HEK293 (cell line): Measurements from ENCODE around the gene FADS3.

Experiments used
- ELK4 ChIP-seq: IDR thresholded peaks from 2 replicates; pipeline ENCODE4 v1.6.1; 2011; ENCODE audit warnings: mild to moderate bottlenecking, low read depth, low read length, borderline replicate concordance
- GLIS1 ChIP-seq: fragments of 450-650 bp; formaldehyde crosslinking; IDR thresholded peaks from 2 replicates; pipeline ENCODE4 v1.5.1; 2016; ENCODE audit warnings: missing biosample characterization, missing genetic modification characterization
- IKZF3 ChIP-seq: fragments of 450-650 bp; IDR thresholded peaks from 2 replicates; pipeline ENCODE4 v1.5.0; 2018; ENCODE audit warnings: missing biosample characterization, mild to moderate bottlenecking, missing genetic modification characterization, moderate library complexity
- KLF10 ChIP-seq: fragments of 450-650 bp; IDR thresholded peaks from 2 replicates; pipeline ENCODE4 v1.5.1; 2018; ENCODE audit warnings: missing biosample characterization, mild to moderate bottlenecking, missing genetic modification characterization
- KLF9 ChIP-seq: fragments of 450-650 bp; formaldehyde crosslinking; IDR thresholded peaks from 2 replicates; pipeline ENCODE4 v1.5.1; 2016; ENCODE audit warnings: missing biosample characterization, missing genetic modification characterization, low read depth
- SCRT1 ChIP-seq: fragments of 450-650 bp; formaldehyde crosslinking; IDR thresholded peaks from 2 replicates; pipeline ENCODE4 v1.5.1; 2016; ENCODE audit warnings: missing biosample characterization, missing genetic modification characterization, borderline replicate concordance
- SP3 ChIP-seq: fragments of 450-650 bp; formaldehyde crosslinking; IDR thresholded peaks from 2 replicates; pipeline ENCODE4 v1.5.1; 2016; ENCODE audit warnings: missing biosample characterization, missing genetic modification characterization
- YY1 ChIP-seq: fragments of 450-650 bp; formaldehyde crosslinking; IDR thresholded peaks from 2 replicates; pipeline ENCODE4 v1.5.1; 2018; ENCODE audit warnings: missing biosample characterization, missing genetic modification characterization
- ZBTB11 ChIP-seq: fragments of 450-650 bp; formaldehyde crosslinking; conservative IDR thresholded peaks from 2 replicates; pipeline ENCODE4 v1.5.1; 2016; ENCODE audit warnings: low read depth, missing biosample characterization, missing genetic modification characterization
- ZBTB8A ChIP-seq: fragments of 450-650 bp; formaldehyde crosslinking; IDR thresholded peaks from 2 replicates; pipeline ENCODE4 v1.5.1; 2016; ENCODE audit warnings: missing biosample characterization, missing genetic modification characterization
- ZFHX2 ChIP-seq: fragments of 450-650 bp; formaldehyde crosslinking; conservative IDR thresholded peaks from 2 replicates; pipeline ENCODE4 v1.5.1; 2016; ENCODE audit warnings: missing biosample characterization, missing genetic modification characterization
- ZNF112 ChIP-seq: fragments of 450-650 bp; formaldehyde crosslinking; IDR thresholded peaks from 2 replicates; pipeline ENCODE4 v1.5.0; 2017; ENCODE audit warnings: missing biosample characterization, missing genetic modification characterization
- ZNF133 ChIP-seq: fragments of 450-650 bp; formaldehyde crosslinking; IDR thresholded peaks from 2 replicates; pipeline ENCODE4 v1.5.1; 2016; ENCODE audit warnings: missing biosample characterization, missing genetic modification characterization
- ZNF146 ChIP-seq: fragments of 450-650 bp; formaldehyde crosslinking; IDR thresholded peaks from 2 replicates; pipeline ENCODE4 v1.5.1; 2016; ENCODE audit warnings: missing biosample characterization, missing genetic modification characterization
- ZNF174 ChIP-seq: fragments of 450-650 bp; formaldehyde crosslinking; IDR thresholded peaks from 2 replicates; pipeline ENCODE4 v1.5.0; 2017; ENCODE audit warnings: missing biosample characterization, mild to moderate bottlenecking, missing genetic modification characterization
- ZNF175 ChIP-seq: fragments of 450-650 bp; formaldehyde crosslinking; IDR thresholded peaks from 2 replicates; pipeline ENCODE4 v1.5.1; 2016; ENCODE audit warnings: missing biosample characterization, missing genetic modification characterization
- ZNF202 ChIP-seq: fragments of 450-650 bp; formaldehyde crosslinking; IDR thresholded peaks from 2 replicates; pipeline ENCODE4 v1.5.1; 2016; ENCODE audit warnings: missing biosample characterization, missing genetic modification characterization, borderline replicate concordance
- ZNF214 ChIP-seq: fragments of 450-650 bp; formaldehyde crosslinking; IDR thresholded peaks from 2 replicates; pipeline ENCODE4 v1.5.1; 2017; ENCODE audit warnings: missing biosample characterization, mild to moderate bottlenecking, missing genetic modification characterization, borderline replicate concordance
- ZNF24 ChIP-seq: fragments of 450-650 bp; formaldehyde crosslinking; IDR thresholded peaks from 2 replicates; pipeline ENCODE4 v1.5.1; 2016; ENCODE audit warnings: missing biosample characterization, missing genetic modification characterization
- ZNF324 ChIP-seq: fragments of 450-650 bp; formaldehyde crosslinking; IDR thresholded peaks from 2 replicates; pipeline ENCODE4 v1.5.1; 2016; ENCODE audit warnings: missing biosample characterization, missing genetic modification characterization
- ZNF335 ChIP-seq: fragments of 450-650 bp; formaldehyde crosslinking; conservative IDR thresholded peaks from 2 replicates; pipeline ENCODE4 v1.5.1; 2016; ENCODE audit warnings: missing biosample characterization, missing genetic modification characterization
- ZNF341 ChIP-seq: fragments of 450-650 bp; formaldehyde crosslinking; IDR thresholded peaks from 2 replicates; pipeline ENCODE4; 2016; ENCODE audit warnings: low read depth, missing biosample characterization, missing genetic modification characterization
- ZNF37A ChIP-seq: fragments of 450-650 bp; IDR thresholded peaks from 2 replicates; pipeline ENCODE4 v1.5.1; 2018; ENCODE audit warnings: missing biosample characterization, missing genetic modification characterization
- ZNF514 ChIP-seq: fragments of 450-650 bp; formaldehyde crosslinking; IDR thresholded peaks from 2 replicates; pipeline ENCODE4 v1.5.1; 2016; ENCODE audit warnings: missing biosample characterization, missing genetic modification characterization
- ZNF518A ChIP-seq: fragments of 450-650 bp; formaldehyde crosslinking; conservative IDR thresholded peaks from 2 replicates; pipeline ENCODE4 v1.5.1; 2016; ENCODE audit warnings: low read depth, missing biosample characterization, missing genetic modification characterization
- ZNF529 ChIP-seq: fragments of 450-650 bp; formaldehyde crosslinking; IDR thresholded peaks from 2 replicates; pipeline ENCODE4 v1.5.1; 2017; ENCODE audit warnings: missing genetic modification characterization, missing biosample characterization; ENCODE audit not compliant: insufficient replicate concordance
- ZNF558 ChIP-seq: fragments of 450-650 bp; formaldehyde crosslinking; IDR thresholded peaks from 2 replicates; pipeline ENCODE4 v1.5.1; 2016; ENCODE audit warnings: missing biosample characterization, missing genetic modification characterization
- ZNF585B ChIP-seq: fragments of 450-650 bp; formaldehyde crosslinking; IDR thresholded peaks from 2 replicates; pipeline ENCODE4 v1.5.1; 2016; ENCODE audit warnings: missing biosample characterization, missing genetic modification characterization
- ZNF623 ChIP-seq: fragments of 450-650 bp; formaldehyde crosslinking; IDR thresholded peaks from 2 replicates; pipeline ENCODE4 v1.5.1; 2016; ENCODE audit warnings: missing biosample characterization, missing genetic modification characterization
- ZSCAN23 ChIP-seq: fragments of 450-650 bp; formaldehyde crosslinking; IDR thresholded peaks from 2 replicates; pipeline ENCODE4 v1.5.1; 2016; ENCODE audit warnings: missing biosample characterization, missing genetic modification characterization
- ZSCAN30 ChIP-seq: fragments of 450-650 bp; IDR thresholded peaks from 2 replicates; pipeline ENCODE4 v1.5.1; 2018; ENCODE audit warnings: missing biosample characterization, mild to moderate bottlenecking, missing genetic modification characterization, moderate library complexity

The FADS3 gene

GRCh38 chr11:61891331-61892084, at the start of gene FADS3 (continued):
- TF ChIP-seq ZNF518A (tag by site-specific recombination) (no peak), KLF9 (tag by site-specific recombination) (peak; percentile 58), ZSCAN30 (tag by site-specific recombination) (peak; percentile 51; the same call in 1 of the 2 replicates), SP3 (peak; percentile 73), SCRT1 (tag by site-specific recombination) (peak; percentile 89), ZNF112 (tag by site-specific recombination) (no peak), ZNF341 (tag by site-specific recombination) (peak; percentile 75), ZBTB8A (tag by site-specific recombination) (peak; percentile 77), ZNF514 (tag by site-specific recombination) (no peak), ZFHX2 (tag by site-specific recombination) (peak; percentile 68), ZNF175 (tag by site-specific recombination) (no peak), ZNF146 (tag by site-specific recombination) (no peak), ELK4 (no peak), ZNF133 (tag by site-specific recombination) (no peak), ZNF37A (tag by site-specific recombination) (no peak), IKZF3 (tag by site-specific recombination) (peak; percentile 75; the same call in 1 of the 2 replicates), ZNF558 (tag by site-specific recombination) (no peak), YY1 (tag by site-specific recombination) (no peak), KLF10 (tag by site-specific recombination) (peak; percentile 52), ZNF335 (no peak; the same call in 1 of the 2 replicates), ZNF585B (tag by site-specific recombination) (no peak), ZNF202 (tag by site-specific recombination) (no peak), GLIS1 (peak; percentile 85), ZNF174 (tag by site-specific recombination) (no peak), ZNF529 (tag by site-specific recombination) (no peak), ZSCAN23 (tag by site-specific recombination) (no peak), ZBTB11 (tag by site-specific recombination) (peak; percentile 53), ZNF24 (tag by site-specific recombination) (no peak), ZNF623 (tag by site-specific recombination) (no peak), ZNF214 (tag by site-specific recombination) (no peak), ZNF324 (tag by site-specific recombination) (no peak)
